ENCODE results near the gene SH3TC1. TPM values are rescaled to one million over a fixed set of nuclear protein-coding genes. Genes with fewer than 3 reads are reported as not detected.

Gene SH3TC1
- total RNA-seq, 6 donors from 2014 or later: 34.1 to 193 (median 81.4) TPM

- Histone ChIP-seq H3K27ac (no peak overlapping the region), H3K9me3 (no peaks in the 10 kb centered on the region), H3K4me1 (peaks cover 18 to 28% (median 24%) of the 10 kb centered on the region in 4 donors)
These were observed 26.8 kb downstream of the SH3TC1 start for GRCh38 chr4:8225706-8226443.

GRCh38 chr4:8227201-8227770, 28.2 kb downstream of the SH3TC1 start:
- peak in 1 of 2 donors; percentile 1 for ATAC-seq (ENCODE audit: low FRiP score in 2 of 2)
- Histone ChIP-seq H3K36me3 (peaks cover 0 to 78% (median 38%) of the 10 kb centered on the region in 4 donors), H3K9me3 (no peaks in the 10 kb centered on the region), H3K4me3 (no peak overlapping the region), H3K27ac (no peak overlapping the region), H3K27me3 (no peaks in the 10 kb centered on the region), H3K4me1 (peaks cover 14 to 21% (median 17%) of the 10 kb centered on the region in 4 donors)
- WGBS, 2 donors: 70 to 89% methylated on average over 17 to 30 of the region's 31 CpGs
- peak in 1 of 2 donors; percentile 79 for DNase-seq
- TF ChIP-seq POLR2A (IDR thresholded peaks at IDR 0.05) (no peak), POLR2AphosphoS5 (IDR thresholded peaks at IDR 0.05) (no peak), CTCF (IDR thresholded peaks at IDR 0.05) (no peak), EP300 (IDR thresholded peaks at IDR 0.05) (no peak)

More at GRCh38 chr4:8225706-8226443, 26.8 kb downstream of the SH3TC1 start:
- WGBS, 2 donors: 77 to 82% methylated on average over 10 of the region's 10 CpGs
- no peak for TF ChIP-seq POLR2AphosphoS5 (IDR thresholded peaks at IDR 0.05)
- TF ChIP-seq CTCF (IDR thresholded peaks at IDR 0.05): no peak
- no peak for TF ChIP-seq EP300 (IDR thresholded peaks at IDR 0.05)
- TF ChIP-seq POLR2A (IDR thresholded peaks at IDR 0.05): no peak
- peaks cover 0 to 68% (median 32%) of the 10 kb centered on the region in 4 donors for H3K36me3 ChIP-seq
- H3K4me3 ChIP-seq: no peak overlapping the region
- H3K27me3 ChIP-seq: no peaks in the 10 kb centered on the region
- DNase-seq (no peak), ATAC-seq (ENCODE audit: low FRiP score in 2 of 2) (no peak)

- Histone ChIP-seq H3K4me3 (no peak overlapping the region), H3K9me3 (no peaks in the 10 kb centered on the region), H3K36me3 (peaks cover 0 to 79% (median 39%) of the 10 kb centered on the region in 4 donors), H3K27ac (peak overlapping the region in 2 of 4 donors; percentile 14 to 59), H3K4me1 (peaks cover 14 to 21% (median 17%) of the 10 kb centered on the region in 4 donors), H3K27me3 (no peaks in the 10 kb centered on the region)
- DNase-seq: peak in 1 of 2 donors; percentile 83
- TF ChIP-seq EP300 (IDR thresholded peaks at IDR 0.05) (no peak), POLR2A (IDR thresholded peaks at IDR 0.05) (no peak), POLR2AphosphoS5 (IDR thresholded peaks at IDR 0.05) (no peak)
- WGBS, 2 donors: 90% methylated on average over 14 to 27 of the region's 27 CpGs
- ATAC-seq (ENCODE audit: low FRiP score in 2 of 2): no peak
These were observed 28.8 kb downstream of the SH3TC1 start for GRCh38 chr4:8227771-8228318.

- Histone ChIP-seq H3K9me3 (no peaks in the 10 kb centered on the region), H3K27me3 (no peaks in the 10 kb centered on the region), H3K27ac (peak overlapping the region in 3 of 4 donors; percentile 42 to 59 (median 49)), H3K36me3 (peaks cover 0 to 79% (median 37%) of the 10 kb centered on the region in 4 donors), H3K4me3 (no peak overlapping the region), H3K4me1 (peaks cover 14 to 21% (median 17%) of the 10 kb centered on the region in 4 donors)
- ATAC-seq (ENCODE audit: low FRiP score in 2 of 2) (peak; percentile 63 to 79), DNase-seq (peak; percentile 88 to 94)
- WGBS, 2 donors: 66 to 76% methylated on average over 14 to 21 of the region's 39 CpGs
- TF ChIP-seq CTCF (IDR thresholded peaks at IDR 0.05) (peak in 2 of 6 experiments; percentile 21), EP300 (IDR thresholded peaks at IDR 0.05) (peak in 1 of 4 donors; percentile 51), POLR2A (IDR thresholded peaks at IDR 0.05) (no peak), POLR2AphosphoS5 (IDR thresholded peaks at IDR 0.05) (peak; percentile 14 to 48)
These were observed 29.5 kb downstream of the SH3TC1 start for GRCh38 chr4:8228319-8229250.
